DMS153 (cell line): ENCODE measurements around the gene AP1S1.
"Not testable (repeated sequence)": the region's sequence is repeated elsewhere in the genome, so short reads cannot be mapped to it uniquely, and the experiment has no call there.

Experiments
- DNase-seq: peaks from one replicate; lab custom pipeline; 2025; lab: John Stamatoyannopoulos, UW

AP1S1 gene

GRCh38 chr7:101171442-101171837 is 17.2 kb downstream of the AP1S1 start:
- DNase-seq: no peak

GRCh38 chr7:101172005-101172853 is 18.0 kb downstream of the AP1S1 start:
- DNase-seq: peak; percentile 25

- peak; percentile 67 for DNase-seq
Observed at GRCh38 chr7:101172854-101173751, 18.8 kb downstream of the AP1S1 start.

GRCh38 chr7:101173752-101174244 is 19.5 kb downstream of the AP1S1 start:
- peak; percentile 46 for DNase-seq

GRCh38 chr7:101174322-101174854 is 20.1 kb downstream of the AP1S1 start:
- DNase-seq: no peak

- DNase-seq: no peak
Observed at GRCh38 chr7:101175664-101176063, 21.4 kb downstream of the AP1S1 start.

- no peak for DNase-seq
Observed at GRCh38 chr7:101177644-101178043, 23.4 kb downstream of the AP1S1 start.

GRCh38 chr7:101179117-101179516 is 24.8 kb downstream of the AP1S1 start:
- DNase-seq: no peak

GRCh38 chr7:101179713-101180112 is 25.4 kb downstream of the AP1S1 start:
- no peak for DNase-seq

- DNase-seq: no peak
Observed at GRCh38 chr7:101180130-101180755, 26.0 kb downstream of the AP1S1 start, which contains the start of gene NAT16. Gene NAT16, minus strand, starts transcription at chr7:101180293. Its CDS starts 5,486 bp downstream, at chr7:101174807.

- no peak for DNase-seq
Observed at GRCh38 chr7:101185258-101185839, 31.1 kb downstream of the AP1S1 start.

GRCh38 chr7:101186194-101186593 is 31.9 kb downstream of the AP1S1 start:
- no peak for DNase-seq

GRCh38 chr7:101186844-101187428 is 32.7 kb downstream of the AP1S1 start:
- no peak for DNase-seq

- DNase-seq: no peak
Observed at GRCh38 chr7:101189109-101189508, 34.8 kb downstream of the AP1S1 start.

- DNase-seq: no peak
Observed at GRCh38 chr7:101195884-101196283, 41.6 kb downstream of the AP1S1 start.

GRCh38 chr7:101197991-101198390 is 43.7 kb downstream of the AP1S1 start:
- DNase-seq: no peak

GRCh38 chr7:101198476-101198875 is 44.2 kb downstream of the AP1S1 start:
- DNase-seq: no peak

- not testable (repeated sequence) for DNase-seq
Observed at GRCh38 chr7:101199522-101199921, 45.2 kb downstream of the AP1S1 start.

- no peak for DNase-seq
Observed at GRCh38 chr7:101200504-101200861, 46.2 kb downstream of the AP1S1 start.

- no peak for DNase-seq
Observed at GRCh38 chr7:101200862-101201599, 46.8 kb downstream of the AP1S1 start, which contains the start of gene MOGAT3. Gene MOGAT3, minus strand, starts transcription at chr7:101201036. Its CDS starts 182 bp downstream, at chr7:101200854.
